Activated naive CD8-positive, alpha-beta T cell treated with anti-CD3 and anti-CD28 coated beads, Interleukin-2, amount 10 ng/mL, durations not matched to agents 7 days and 5 days (primary cell): Measurements from ENCODE around the gene SSPN. TPM values are rescaled to one million over a fixed set of nuclear protein-coding genes. Genes with fewer than 3 reads are reported as not detected.
A peak's percentile ranks its signal among the peaks of the same experiment; 100 is the strongest.

Experiments used
- ATAC-seq: fragments of 150-1000 bp; cut with Tn5 transposase; one replicate; pipeline ENCODE4 v1.10.0; 2021; ENCODE audit warnings: low read depth, moderate library complexity
- POLR2A ChIA-PET: fragments of 350-600 bp; sonication (Branson Sonifier 250); formaldehyde crosslinking; loops from one replicate; lab custom pipeline; 2021; ENCODE audit warnings: antibody characterized with exemption; lab: Charles Lee
- DNase-seq: peaks from one replicate; pipeline ENCODE4 v3.0.0; 2021
- H3K27ac Mint-ChIP-seq: one replicate; pipeline ENCODE4 v1.8.0; 2022; ENCODE audit warnings: mild to moderate bottlenecking, mixed read lengths
- H3K27me3 Mint-ChIP-seq: one replicate; pipeline ENCODE4 v1.8.0; 2022; ENCODE audit warnings: mild to moderate bottlenecking, moderate library complexity, mixed read lengths
- H3K36me3 Mint-ChIP-seq: one replicate; pipeline ENCODE4 v1.8.0; 2021; ENCODE audit warnings: mild to moderate bottlenecking, mixed read lengths
- H3K4me1 Mint-ChIP-seq: one replicate; pipeline ENCODE4 v1.8.0; 2021; ENCODE audit warnings: mixed read lengths
- H3K4me3 Mint-ChIP-seq: one replicate; pipeline ENCODE4 v1.8.0; 2022; ENCODE audit warnings: mild to moderate bottlenecking, moderate library complexity, mixed read lengths
- H3K9me3 Mint-ChIP-seq: one replicate; pipeline ENCODE4 v1.8.0; 2021; ENCODE audit warnings: mixed read lengths
- total RNA-seq, 2 experiments: library from RNA; stranded (reverse); gene quantifications; one replicate each; pipeline ENCODE4 v1.2.3, GENCODE V29; 2021

Gene SSPN
- total RNA-seq, 2 experiments from 2014 or later, result not detected

DNA sequence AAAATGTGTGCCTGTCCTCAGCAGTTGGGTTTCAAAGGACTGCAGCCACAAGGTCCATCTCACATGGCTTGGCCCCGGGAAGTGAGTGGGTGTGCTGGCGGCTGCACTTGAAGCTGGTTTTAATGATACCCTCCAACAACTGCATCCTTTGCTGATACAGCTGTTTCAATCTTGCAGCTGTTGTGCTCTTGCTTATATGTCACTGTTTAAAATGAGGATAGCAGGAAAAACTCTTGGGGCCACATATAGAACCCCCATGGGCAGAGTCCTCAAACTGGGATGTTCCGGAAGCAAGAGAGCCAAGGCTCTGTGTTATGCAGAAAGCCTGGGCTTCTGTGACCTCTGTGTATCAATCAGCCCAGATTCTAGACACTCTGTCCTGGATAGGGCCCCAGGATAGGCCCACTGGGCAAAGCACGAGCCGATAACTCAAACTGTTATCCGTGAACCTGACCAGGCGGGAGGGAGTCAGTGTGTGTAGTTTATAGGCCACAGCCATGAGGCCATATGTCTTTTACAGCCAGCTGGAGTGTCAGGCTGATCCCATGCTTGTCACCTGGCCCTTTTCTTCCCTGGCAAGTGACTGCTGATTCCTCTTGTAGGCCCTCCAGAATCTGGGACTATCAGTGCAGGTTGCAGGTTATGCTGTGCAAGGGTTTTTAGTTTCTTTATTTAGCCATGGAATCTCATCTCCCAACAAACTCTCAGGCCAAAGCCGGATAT, 74.3 kb downstream of the SSPN start:
- Mint-ChIP-seq H3K4me1 (peaks cover 7% of the 10 kb centered on the region), H3K27ac (no peak overlapping the region), H3K4me3 (no peak overlapping the region), H3K9me3 (no peaks in the 10 kb centered on the region), H3K36me3 (no peaks in the 10 kb centered on the region), H3K27me3 (peaks cover 5% of the 10 kb centered on the region)
- ATAC-seq (no peak), DNase-seq (no peak)
- POLR2A ChIA-PET, result no interaction called here

GRCh38 chr12:26271024-26271423, 75.7 kb downstream of the SSPN start:
- no peak for ATAC-seq
- POLR2A ChIA-PET, result no interaction called here
- peaks cover 5% of the 10 kb centered on the region for H3K27me3 Mint-ChIP-seq

GRCh38 chr12:26271889-26272492, 76.6 kb downstream of the SSPN start:
- Mint-ChIP-seq H3K4me1 (peaks cover 8% of the 10 kb centered on the region), H3K9me3 (no peaks in the 10 kb centered on the region), H3K4me3 (no peak overlapping the region), H3K27ac (no peak overlapping the region), H3K36me3 (no peaks in the 10 kb centered on the region), H3K27me3 (peaks cover 5% of the 10 kb centered on the region)
- DNase-seq (no peak), ATAC-seq (no peak)
- POLR2A ChIA-PET, result no interaction called here

More at GRCh38 chr12:26271024-26271423, 75.7 kb downstream of the SSPN start:
- no peak for DNase-seq
- Mint-ChIP-seq H3K9me3 (no peaks in the 10 kb centered on the region), H3K36me3 (no peaks in the 10 kb centered on the region), H3K27ac (no peak overlapping the region), H3K4me1 (peaks cover 8% of the 10 kb centered on the region), H3K4me3 (no peak overlapping the region)

GRCh38 chr12:26272851-26273250, 77.5 kb downstream of the SSPN start:
- POLR2A ChIA-PET, result no interaction called here
- peaks cover 5% of the 10 kb centered on the region for H3K27me3 Mint-ChIP-seq
- ATAC-seq, result no peak
- no peaks in the 10 kb centered on the region for H3K9me3 Mint-ChIP-seq
- H3K4me1 Mint-ChIP-seq, result peaks cover 8% of the 10 kb centered on the region
- no peaks in the 10 kb centered on the region for H3K36me3 Mint-ChIP-seq
- no peak overlapping the region for H3K27ac Mint-ChIP-seq
- no peak for DNase-seq
- H3K4me3 Mint-ChIP-seq, result no peak overlapping the region

- ATAC-seq (no peak), DNase-seq (no peak)
- POLR2A ChIA-PET, result no interaction called here
- H3K27me3 Mint-ChIP-seq, result peaks cover 7% of the 10 kb centered on the region
- H3K4me1 Mint-ChIP-seq, result peaks cover 8% of the 10 kb centered on the region
- no peaks in the 10 kb centered on the region for H3K36me3 Mint-ChIP-seq
- H3K27ac Mint-ChIP-seq, result no peak overlapping the region
- H3K9me3 Mint-ChIP-seq, result no peaks in the 10 kb centered on the region
- H3K4me3 Mint-ChIP-seq, result no peak overlapping the region
Measured at GRCh38 chr12:26273811-26274210, 78.4 kb downstream of the SSPN start.

DNA sequence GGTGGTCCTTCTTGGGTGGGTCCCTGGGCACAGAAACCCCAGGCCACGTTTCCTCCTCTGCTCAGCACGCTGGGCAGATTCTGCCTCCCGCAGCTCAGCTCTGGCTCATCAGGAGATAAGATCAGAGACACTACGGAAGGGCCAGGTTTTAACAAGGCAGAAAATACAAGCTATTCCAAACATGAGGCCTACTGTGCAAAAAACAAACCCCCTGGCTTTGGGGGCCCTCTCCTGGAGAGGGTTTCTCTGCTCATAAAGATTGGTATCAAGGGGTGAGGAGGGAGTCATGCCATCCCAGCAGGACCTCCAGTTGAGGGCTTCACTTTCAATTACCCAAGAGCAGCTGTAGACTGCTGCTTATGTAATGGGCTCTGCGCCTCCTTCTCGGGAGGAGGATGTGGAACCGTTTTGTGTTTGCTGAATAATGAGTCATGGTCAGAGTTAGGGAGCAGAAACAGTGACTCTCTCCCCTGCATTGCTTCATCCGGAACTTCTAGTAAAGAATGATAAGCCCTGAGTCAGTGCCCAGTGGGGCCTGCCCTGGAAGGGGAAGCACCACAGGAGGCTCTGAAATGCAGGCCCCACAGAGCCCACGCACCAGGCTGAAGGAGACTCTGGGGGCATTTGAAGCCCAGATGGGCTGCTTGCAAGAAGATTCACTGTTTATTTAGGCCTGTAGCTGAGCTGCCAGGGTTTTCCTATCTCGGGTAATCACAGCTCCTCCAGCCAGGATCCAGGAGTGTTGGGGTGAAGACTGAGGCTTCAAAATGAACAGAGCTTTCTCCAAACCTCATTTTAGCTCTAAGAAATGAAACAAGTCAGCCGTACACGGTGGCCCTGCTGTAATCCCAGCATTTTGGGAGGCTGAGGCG, 79.3 kb downstream of the SSPN start:
- POLR2A ChIA-PET, result no interaction called here
- Mint-ChIP-seq H3K36me3 (no peaks in the 10 kb centered on the region), H3K27ac (peak overlapping the region; percentile 30), H3K27me3 (peaks cover 7% of the 10 kb centered on the region), H3K4me3 (no peak overlapping the region), H3K4me1 (peaks cover 8% of the 10 kb centered on the region), H3K9me3 (no peaks in the 10 kb centered on the region)
- ATAC-seq (peak; percentile 93), DNase-seq (no peak)

GRCh38 chr12:26275313-26276131, 80.1 kb downstream of the SSPN start:
- no peak overlapping the region for H3K27ac Mint-ChIP-seq
- no peak overlapping the region for H3K4me3 Mint-ChIP-seq
- DNase-seq (no peak), ATAC-seq (no peak)
- no peaks in the 10 kb centered on the region for H3K9me3 Mint-ChIP-seq
- H3K4me1 Mint-ChIP-seq, result peaks cover 8% of the 10 kb centered on the region
- POLR2A ChIA-PET, result no interaction called here
- H3K36me3 Mint-ChIP-seq, result no peaks in the 10 kb centered on the region
- H3K27me3 Mint-ChIP-seq, result peaks cover 7% of the 10 kb centered on the region

DNA sequence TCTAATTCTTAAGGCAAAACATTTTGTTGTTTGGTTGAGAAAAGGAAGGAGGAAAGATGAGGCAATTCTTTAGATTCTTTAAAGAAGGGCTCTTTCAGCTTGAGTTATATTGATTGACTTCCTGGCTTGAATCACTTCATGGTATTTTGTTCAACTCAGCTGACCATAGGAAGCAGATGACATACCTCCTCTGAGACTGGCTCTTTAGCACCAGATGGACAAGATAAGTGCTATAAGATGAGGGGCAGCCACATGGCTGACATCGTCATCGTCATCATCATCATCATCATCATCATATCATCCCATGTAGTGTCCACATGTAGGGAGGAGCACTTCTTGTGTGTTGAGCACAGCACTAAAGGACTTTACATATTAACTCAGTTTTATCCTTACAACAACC, 81.3 kb downstream of the SSPN start:
- Mint-ChIP-seq H3K4me1 (peaks cover 8% of the 10 kb centered on the region), H3K27ac (no peak overlapping the region), H3K4me3 (no peak overlapping the region), H3K9me3 (no peaks in the 10 kb centered on the region), H3K27me3 (peaks cover 3% of the 10 kb centered on the region), H3K36me3 (no peaks in the 10 kb centered on the region)
- ATAC-seq (no peak), DNase-seq (no peak)
- POLR2A ChIA-PET, result no interaction called here

- peaks cover 3% of the 10 kb centered on the region for H3K27me3 Mint-ChIP-seq
- H3K4me1 Mint-ChIP-seq, result peaks cover 7% of the 10 kb centered on the region
- H3K27ac Mint-ChIP-seq, result no peak overlapping the region
- DNase-seq (no peak), ATAC-seq (no peak)
- no peaks in the 10 kb centered on the region for H3K36me3 Mint-ChIP-seq
- H3K9me3 Mint-ChIP-seq, result no peaks in the 10 kb centered on the region
- POLR2A ChIA-PET, result no interaction called here
- no peak overlapping the region for H3K4me3 Mint-ChIP-seq
Measured at GRCh38 chr12:26277506-26278246, 82.3 kb downstream of the SSPN start.

DNA sequence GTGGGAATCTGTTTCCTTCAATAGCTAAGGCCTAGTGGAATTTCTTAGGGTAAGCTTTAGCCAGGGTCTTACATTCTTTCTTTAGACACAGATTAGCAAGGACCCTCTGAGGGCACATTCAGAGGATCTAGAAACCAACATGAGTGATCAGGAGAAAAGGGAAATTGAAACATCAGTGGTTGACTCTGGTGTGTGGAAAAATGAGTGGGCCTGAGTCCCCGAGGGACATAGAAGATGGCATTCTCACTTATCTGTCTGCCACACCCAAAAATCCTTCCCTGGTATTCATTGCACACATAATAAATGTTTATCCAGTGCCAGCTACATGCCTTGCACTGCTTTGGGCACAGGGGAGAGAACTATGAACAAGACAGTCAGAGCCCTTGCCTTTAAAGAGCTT, 82.9 kb downstream of the SSPN start:
- H3K36me3 Mint-ChIP-seq, result no peaks in the 10 kb centered on the region

DNA sequence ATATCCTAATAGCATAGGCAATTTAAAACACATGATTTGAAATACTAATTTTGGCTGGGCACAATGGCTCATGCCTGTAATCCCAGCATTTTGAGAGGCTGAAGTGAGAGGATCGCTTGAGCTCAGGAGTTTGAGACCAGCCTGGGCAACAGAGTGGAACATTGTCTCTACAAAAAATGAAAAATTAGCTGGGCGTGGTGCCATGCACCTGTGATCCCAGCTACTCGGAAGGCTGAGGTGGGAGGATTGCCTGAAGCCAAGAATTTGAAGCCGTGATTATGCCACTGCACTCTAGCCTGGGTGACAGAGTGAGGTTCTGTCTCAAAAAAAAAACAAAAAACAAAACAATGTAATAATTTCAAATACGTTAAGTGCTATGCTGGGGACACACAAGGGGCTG, 83.3 kb downstream of the SSPN start:
- DNase-seq, result no peak
- H3K4me1 Mint-ChIP-seq, result peaks cover 7% of the 10 kb centered on the region
- POLR2A ChIA-PET, result no interaction called here
- no peaks in the 10 kb centered on the region for H3K36me3 Mint-ChIP-seq
- peaks cover 3% of the 10 kb centered on the region for H3K27me3 Mint-ChIP-seq
- H3K9me3 Mint-ChIP-seq, result no peaks in the 10 kb centered on the region
- no peak for ATAC-seq
- no peak overlapping the region for H3K27ac Mint-ChIP-seq
- H3K4me3 Mint-ChIP-seq, result no peak overlapping the region

More for the DNA sequence above, 82.9 kb downstream of the SSPN start:
- POLR2A ChIA-PET, result no interaction called here
- DNase-seq, result no peak
- Mint-ChIP-seq H3K4me1 (peaks cover 7% of the 10 kb centered on the region), H3K9me3 (no peaks in the 10 kb centered on the region), H3K27ac (no peak overlapping the region), H3K27me3 (peaks cover 3% of the 10 kb centered on the region), H3K4me3 (no peak overlapping the region)
- no peak for ATAC-seq

DNA sequence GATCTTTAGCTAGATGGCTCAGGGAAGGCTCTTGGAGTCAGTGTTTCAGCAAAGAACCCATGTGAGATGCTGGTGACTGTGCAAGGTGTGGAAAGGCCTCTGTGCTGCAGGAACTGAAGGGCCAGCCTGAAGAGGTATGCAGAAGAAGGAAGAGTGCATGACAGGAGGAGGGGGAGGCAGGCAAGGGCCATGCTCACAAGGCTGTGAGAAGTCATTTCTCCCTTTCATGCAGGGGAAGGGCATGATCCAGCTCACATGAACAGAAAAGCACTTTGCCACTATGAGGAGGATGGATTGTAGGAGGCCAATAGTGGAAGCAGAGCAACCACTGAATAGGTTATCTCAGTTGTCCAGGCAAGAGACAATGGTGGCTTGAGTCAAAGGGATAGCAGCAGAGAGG, 83.7 kb downstream of the SSPN start:
- peaks cover 3% of the 10 kb centered on the region for H3K27me3 Mint-ChIP-seq
- no peak overlapping the region for H3K27ac Mint-ChIP-seq
- DNase-seq (no peak), ATAC-seq (no peak)
- H3K9me3 Mint-ChIP-seq, result no peaks in the 10 kb centered on the region
- H3K4me1 Mint-ChIP-seq, result peaks cover 7% of the 10 kb centered on the region
- POLR2A ChIA-PET, result no interaction called here
- H3K36me3 Mint-ChIP-seq, result no peaks in the 10 kb centered on the region
- H3K4me3 Mint-ChIP-seq, result no peak overlapping the region
